GM18867 (cell line): Measurements from ENCODE around the gene FOXN3.
"Not testable (repeated sequence)": the region's sequence is repeated elsewhere in the genome, so short reads cannot be mapped to it uniquely, and the experiment has no call there.

Experiments used
- ATAC-seq: cut with Tn5 transposase; IDR thresholded peaks from one replicate; pipeline ENCODE4 v1.9.1; 2021; ENCODE audit warnings: mild to moderate bottlenecking, moderate library complexity; ENCODE audit not compliant: unreplicated experiment

The FOXN3 gene

GRCh38 chr14:89309670-89310177 is 107.3 kb downstream of the FOXN3 start:
- ATAC-seq = no peak

- ATAC-seq = peak; percentile 36
Observed at GRCh38 chr14:89308232-89308959, 108.6 kb downstream of the FOXN3 start.

- no peak for ATAC-seq
Observed at GRCh38 chr14:89307409-89307808, 109.6 kb downstream of the FOXN3 start.

DNA sequence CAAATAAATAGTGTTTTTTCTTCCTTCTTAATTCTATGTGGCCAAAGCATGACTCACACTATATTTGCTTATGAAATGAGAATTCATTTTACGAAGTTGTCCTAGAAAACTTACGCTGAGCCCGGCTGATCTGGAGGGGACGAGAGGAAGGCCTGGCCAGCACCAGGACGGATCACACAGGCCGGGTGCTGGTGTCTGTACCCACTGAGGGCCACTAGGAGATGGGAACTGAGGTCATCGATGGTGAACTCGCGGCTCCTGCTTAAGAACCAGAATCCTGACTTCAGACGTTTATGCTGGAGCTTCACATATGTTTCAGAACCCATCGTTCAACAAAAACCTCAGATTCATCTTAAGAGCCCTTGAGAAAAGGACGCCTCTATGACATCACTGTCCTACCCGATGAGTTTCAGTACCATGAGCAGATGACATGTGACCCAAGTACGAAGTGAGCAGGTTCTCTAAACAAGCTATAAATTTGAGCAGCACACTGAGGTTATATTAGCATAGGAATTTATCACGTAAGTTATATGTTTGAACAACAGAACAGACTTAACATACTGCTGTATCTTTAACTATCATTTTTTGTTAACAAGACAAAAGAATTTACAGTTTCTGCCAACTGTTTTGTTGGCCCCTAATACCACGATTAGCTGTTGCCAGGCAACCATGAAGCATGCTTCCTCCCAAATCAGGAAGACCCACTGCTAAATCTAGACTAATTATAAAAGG is 111.9 kb downstream of the FOXN3 start:
- peak; percentile 54 for ATAC-seq

GRCh38 chr14:89304561-89304960 is 112.5 kb downstream of the FOXN3 start:
- ATAC-seq = no peak

DNA sequence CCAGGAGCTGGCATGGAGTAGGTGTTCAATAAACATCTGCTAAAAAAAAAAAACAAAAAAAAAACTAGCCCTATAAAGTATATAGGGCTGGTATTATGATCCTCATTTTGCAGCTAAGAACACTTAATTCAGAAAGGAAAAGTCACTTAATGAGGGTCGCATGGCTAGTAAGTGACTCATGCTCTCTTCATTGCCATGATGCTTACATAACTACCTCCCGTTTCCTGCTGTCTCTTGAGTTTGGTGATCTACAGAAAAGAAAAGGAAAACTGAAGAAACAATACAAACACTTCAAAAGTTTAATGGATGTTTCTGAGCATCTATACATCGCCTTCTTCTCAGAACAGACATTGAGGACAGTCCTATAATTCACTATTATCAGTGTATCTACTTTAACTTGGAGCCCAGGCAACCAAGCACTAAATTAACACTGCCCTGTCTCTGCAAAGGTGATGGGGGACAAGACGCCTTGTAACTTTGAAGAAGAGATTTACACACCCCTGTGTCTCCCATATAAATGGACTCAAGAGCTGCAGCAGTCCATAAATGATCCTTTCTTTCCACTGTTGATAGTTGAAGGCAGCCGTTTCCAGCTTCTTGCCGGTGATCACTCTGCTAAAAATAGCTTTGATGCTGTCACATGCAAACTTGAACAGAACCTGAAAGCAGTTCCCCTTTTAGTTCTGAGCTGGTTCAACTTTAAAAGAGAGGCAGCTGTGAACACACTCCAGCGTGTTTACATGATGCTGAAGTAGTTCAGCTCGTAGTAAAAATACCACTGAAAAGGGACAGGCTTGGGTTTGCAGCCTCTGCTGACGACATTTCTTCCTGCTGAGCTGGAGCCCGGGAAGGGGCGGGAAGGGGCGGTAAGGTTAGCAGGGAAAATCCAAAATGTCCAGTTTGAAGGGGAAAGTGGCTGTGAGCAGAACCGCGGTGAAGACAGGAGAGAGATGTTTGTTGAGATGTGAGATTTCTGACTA is 113.3 kb downstream of the FOXN3 start:
- ATAC-seq = peak; percentile 63

DNA sequence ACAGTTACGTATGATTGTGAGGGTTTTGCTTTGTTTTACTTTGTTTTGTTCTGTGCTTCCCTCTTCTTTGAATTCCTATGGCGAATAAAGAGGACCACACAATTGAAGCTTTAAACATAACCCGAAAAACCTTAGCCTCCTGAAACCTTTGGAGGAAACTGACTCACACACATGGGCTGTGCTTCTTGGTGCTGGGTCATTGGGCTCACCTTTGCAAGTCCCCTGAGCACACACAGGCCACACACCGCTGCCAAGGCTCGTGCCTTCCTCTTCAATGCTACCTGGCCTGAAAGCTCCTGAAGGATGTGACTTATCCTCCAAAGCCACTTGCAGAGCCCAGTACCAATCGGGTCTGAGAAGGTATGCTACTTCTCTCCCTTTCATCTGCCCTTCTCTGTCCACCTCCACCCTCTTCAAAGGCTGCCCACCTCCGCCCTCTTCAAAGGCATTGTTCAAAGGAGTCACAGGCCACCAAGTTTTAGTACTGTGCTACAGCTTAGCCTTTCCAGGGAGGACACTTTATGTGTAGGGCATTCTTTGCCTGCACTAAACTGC is 114.6 kb downstream of the FOXN3 start:
- ATAC-seq = no peak

DNA sequence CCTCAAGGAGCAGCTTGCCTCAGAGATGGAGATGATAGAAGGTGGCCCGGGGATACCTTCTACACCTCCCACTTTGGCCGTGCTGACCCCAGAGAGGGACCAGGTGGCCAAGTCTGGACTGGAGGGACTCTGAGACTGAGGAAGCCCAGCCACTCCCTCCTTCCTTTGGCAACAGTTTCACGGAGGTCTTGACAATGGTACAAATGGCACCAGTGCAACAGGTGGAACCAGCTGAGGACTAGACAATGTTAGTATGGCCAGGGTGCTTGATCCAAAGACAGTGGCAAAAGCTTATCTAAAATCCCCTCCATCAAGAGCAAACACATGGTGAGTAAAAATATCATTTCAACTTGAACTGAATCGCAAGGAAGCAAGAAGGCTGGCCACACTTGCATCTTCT is 117.4 kb downstream of the FOXN3 start:
- no peak for ATAC-seq

DNA sequence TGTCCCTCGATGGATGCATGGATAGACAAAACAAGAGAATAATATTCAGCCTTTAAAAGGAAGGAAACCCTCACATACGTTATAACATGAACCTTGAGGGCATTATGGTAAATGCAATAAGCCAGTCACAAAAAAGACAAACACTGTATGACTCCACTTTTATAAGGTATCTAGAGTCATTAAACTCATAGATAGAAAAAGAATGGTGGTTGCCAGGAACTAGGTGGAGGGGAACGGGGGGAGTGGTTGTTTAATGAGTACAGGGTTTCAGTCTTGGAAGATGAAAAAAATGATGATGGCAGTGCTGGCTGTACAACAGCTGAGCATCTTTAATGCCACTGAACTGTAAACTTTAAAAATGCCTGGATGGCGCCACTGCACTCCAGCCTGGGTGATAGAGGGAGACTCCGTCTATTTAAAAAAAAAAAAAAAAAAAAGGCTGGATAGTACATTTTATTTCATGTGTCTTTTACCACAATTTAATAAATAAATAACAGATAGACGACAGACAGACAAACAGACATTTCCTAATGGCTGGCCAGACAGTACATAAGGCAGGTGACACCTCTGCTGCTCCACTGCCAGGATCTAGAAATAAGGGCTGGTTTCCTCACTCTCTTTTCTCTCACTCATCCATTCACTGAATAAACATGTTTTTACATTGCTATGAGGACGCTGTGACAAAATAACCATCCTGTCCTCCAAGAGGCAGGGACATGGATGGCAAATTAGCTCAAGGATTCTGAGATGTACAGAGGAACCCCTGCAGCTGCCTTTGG is 118.8 kb downstream of the FOXN3 start:
- ATAC-seq = no peak

- no peak for ATAC-seq
Observed at GRCh38 chr14:89296281-89296745, 120.7 kb downstream of the FOXN3 start.

DNA sequence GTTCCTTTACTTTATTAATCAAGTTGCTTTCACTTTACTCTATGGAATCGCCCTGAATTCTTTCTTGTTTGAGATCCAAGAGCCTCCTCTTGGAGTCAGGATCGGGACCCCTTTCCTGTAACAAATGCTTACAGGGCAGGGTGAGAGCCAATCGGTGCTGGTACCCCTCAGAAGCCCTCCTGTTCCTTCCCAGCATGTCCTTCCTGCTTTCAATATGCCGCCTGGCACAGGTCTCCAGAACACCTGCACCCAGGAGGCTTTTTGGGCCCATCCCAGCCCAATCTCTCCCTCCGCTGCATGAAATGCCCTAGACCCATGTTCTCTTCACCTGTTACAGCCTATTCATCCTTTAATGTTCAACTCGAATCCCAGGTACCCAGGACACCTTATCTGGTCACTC is 122.2 kb downstream of the FOXN3 start:
- no peak for ATAC-seq

DNA sequence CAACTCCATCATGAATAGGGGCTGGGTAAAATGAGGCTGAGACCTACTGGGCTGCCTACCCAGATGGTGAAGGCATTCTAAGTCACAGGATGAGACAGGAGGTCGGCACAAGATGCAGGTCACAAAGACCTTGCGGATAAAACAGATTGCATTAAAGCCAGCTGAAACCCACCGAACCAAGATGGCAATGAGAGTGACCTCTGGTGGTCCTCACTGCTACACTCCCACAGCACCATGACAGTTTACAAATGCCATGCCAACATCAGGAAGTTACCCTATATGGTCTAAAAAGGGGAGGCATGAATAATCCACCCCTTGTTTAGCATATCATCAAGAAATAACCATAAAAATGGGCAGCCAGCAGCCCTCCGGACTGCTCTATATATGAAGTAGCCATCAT is 122.6 kb downstream of the FOXN3 start:
- not testable (repeated sequence) for ATAC-seq

DNA sequence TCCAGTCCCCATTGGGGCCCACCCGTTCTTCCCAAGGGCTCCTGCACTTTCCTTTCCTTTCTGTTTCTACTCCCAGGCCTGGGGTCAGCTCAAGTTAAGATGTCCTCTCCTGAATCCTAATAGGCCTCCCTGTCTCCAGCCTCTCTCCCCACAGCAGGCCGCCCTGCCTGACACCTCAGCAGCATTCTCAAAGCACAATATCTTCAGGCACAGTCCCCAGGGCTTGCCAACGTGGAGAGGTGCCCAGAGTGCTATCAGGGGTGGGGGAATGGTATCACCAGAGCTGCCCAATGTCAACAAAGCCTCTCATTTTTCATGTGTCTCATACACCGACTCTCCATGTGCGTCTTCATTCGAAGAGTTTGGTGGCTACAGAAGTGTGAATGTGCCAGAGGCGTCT is 123.0 kb downstream of the FOXN3 start:
- ATAC-seq = no peak

DNA sequence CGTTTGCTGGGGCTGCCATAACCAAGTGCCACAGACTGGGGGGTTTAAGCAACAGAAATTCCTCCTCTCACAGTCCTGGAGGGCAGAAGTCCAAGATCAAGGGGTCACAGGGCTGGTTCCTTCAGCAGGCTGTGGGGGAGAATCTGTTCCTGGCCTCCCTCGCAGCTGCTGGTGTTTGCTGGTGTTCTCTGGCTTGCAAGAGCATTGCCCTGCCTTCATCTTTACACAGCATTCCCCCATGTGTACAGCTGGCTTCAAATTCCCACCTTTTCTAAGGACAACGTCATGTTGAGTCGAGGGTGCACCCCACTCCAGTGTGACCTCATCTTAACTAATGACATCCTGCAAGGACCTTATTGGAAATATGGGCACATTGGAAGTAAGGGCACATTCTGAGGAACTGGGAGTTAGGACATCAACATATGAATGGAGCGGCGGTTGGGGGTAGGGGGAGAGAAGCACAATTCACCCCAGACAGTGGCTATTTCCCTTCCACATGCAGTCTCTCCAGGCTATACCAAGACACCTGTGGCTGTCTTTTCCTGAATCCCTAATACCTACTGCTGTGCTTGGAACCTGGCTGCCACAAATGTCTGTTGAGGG is 123.6 kb downstream of the FOXN3 start:
- ATAC-seq = no peak

DNA sequence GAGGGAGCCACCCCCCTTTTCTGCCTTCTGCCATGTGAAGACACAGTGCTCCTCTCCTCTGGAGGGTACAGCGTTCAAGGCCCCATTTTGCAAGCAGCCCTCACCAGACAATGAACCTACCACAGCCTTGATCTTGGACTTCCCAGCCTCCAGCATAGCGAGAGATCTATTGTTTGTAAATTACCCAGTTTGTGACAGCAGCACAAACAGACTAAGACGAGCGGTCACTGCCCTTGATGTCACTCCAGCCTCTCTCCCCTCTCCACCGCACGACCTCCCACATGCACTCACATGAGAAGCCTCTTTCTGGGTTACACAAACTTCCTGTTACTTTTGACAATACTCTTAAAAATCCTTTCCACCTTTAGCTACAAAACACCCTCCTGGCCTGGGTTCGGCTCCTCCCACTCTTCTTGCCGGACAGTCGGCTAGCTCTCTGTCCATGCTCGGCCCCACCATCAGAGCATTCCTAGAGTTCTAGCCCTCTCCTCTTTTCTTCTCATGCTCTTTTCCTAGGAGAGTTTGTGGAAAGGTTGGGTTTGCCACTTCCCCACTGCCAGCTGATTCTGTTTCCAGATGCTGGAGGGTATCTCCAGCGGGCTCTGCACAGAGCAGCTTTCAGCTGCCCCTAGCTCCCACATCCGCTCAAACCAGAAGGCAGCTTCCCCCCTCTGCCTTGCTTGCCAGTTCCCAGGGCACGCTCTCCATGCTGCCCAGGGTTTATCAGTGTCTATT is 124.3 kb downstream of the FOXN3 start:
- no peak for ATAC-seq

DNA sequence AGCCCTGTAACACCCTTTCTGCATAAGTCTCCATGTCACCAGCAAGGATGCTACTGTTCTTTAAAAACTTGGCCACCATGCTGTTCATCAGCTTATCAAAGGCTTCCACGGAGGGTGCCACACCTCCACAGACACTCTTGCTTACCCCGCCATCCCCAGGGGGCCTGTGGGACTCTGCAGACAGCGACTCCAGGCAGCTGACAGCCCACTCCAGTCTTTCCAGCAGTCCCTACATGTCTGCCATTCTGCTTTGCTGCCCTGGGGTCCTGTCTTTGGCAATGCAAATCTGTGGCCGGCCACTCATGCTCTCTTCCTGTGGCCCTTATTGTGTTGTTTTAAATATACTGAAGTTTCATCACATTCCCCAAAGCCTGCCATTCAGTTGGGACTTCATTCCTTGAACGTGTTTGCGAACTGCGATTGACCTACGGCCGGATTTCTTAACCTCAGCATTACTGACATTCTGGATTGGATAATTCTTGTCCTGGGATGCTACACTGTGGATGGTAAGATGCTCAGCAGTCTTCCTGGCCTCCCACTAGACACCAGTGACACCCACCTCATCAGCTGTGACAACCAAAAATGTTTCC is 125.6 kb downstream of the FOXN3 start:
- no peak for ATAC-seq

DNA sequence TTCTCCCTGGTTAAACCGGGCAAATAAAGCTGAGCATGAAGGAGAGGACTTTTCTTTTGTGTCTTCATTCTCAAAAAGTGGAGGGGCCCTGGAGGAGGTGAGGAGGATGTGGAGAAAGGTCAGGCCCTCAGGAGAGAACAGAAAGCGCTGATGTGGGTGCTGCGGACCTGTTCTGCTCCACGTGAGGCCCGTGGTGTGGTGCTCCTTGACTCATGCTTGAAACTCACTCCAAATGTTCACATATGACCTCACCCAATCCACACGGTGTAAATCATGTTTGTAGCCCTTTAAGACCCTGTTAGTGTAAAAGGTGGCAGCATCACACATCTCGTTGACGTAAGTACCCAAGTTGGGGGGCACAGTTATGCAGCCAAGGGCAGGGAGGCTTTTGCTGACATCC is 126.2 kb downstream of the FOXN3 start:
- ATAC-seq = no peak

- ATAC-seq = no peak
Observed at GRCh38 chr14:89289477-89289876, 127.6 kb downstream of the FOXN3 start.
